Anterior cingulate cortex (tissue), 58 donors: ENCODE data around the gene ATAD3A.

Experiments
- DNase-seq, 58 donors: peaks; one replicate each; lab custom pipeline; 2025; lab: John Stamatoyannopoulos, UW

ATAD3A gene

DNA sequence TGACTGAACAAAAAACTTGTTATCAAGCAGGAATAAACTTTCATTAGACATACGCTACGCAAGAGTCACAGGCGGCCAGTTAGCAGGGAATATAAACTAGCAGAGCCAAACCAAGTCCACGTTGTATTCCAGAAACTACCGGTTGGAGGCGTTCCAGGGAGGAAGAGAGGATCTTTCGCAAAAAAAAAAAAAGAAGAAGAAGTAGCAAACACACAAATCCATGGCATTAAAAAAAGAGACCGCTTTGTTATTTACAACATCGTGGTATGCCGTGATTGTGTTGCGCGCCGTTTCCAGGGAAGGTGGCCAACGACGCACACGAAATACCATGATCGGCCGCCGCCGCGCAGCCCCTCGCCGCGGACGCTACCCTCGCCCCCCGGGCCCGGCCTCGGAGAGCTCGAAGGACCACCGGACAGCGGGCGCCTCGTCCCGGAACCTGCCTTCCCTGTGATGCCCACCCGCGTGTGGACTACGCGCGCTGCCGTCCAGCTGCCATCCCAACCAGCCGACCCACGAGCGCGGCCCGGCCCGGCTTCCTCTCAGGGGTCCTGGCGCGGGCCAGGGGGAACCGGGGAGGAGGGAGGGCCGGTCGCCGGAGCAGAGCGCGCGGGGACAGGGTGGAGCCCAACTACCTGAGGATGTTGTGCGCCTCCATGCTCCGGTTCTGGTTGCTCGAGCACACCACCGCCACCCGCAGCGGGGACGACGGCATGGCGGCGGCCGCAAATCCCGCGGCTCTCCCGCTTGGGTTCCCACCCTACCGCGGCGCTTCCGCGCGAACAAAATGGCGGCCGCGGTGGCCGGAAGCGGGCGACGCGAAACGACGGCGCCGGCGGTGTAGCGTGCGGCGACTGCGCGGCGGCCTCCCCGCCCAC lies 62.1 kb downstream of the ATAD3A start:
- DNase-seq = peak in 35 of 58 donors; percentile 36 to 87 (median 68)

DNA sequence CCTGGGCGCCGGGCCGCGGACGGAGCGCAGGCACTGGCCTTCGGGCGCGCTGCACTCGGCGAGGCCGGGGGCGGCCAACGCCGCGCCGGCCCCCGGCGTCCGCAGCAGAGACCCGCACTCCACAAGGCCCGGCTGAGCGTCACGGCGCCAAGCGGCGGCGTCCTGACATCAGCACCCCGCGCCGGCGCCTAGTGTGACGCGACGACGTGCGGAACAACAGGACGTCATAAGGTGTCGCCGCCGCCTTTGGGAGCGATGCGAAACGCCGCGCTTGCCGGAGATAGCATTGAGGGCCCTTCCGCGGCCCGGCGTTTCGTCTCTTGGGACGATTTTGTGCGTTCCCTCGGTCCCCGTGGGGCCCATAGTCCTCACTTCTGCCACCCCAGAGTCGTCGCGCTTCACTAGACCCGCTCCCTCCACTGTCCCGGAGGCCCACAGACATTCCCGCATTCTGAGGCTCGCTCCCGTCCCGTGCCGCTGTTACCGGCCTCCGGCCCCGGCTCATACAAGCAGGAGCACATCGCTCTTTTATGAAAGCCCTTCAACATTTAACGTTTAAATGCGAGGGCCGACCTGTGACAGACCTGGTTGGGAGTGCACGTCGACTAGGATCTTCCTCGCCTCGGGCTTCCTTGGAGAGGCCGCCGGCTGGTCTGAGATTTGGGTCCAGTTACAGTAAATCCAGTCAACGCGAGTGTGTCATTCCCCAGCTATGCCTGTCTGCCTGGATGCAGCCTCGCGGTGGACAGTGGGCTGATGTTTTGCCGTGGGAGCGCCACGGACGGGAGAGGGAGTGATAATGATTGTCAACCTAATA lies 63.0 kb downstream of the ATAD3A start, which contains the start of gene SSU72:
TSS of gene SSU72 (minus strand) at position 143 of the 817 bp plus-strand sequence. CDS start 306 bp downstream, outside the sequence.
- DNase-seq = peak in 57 of 58 donors; percentile 34 to 91 (median 82)

DNA sequence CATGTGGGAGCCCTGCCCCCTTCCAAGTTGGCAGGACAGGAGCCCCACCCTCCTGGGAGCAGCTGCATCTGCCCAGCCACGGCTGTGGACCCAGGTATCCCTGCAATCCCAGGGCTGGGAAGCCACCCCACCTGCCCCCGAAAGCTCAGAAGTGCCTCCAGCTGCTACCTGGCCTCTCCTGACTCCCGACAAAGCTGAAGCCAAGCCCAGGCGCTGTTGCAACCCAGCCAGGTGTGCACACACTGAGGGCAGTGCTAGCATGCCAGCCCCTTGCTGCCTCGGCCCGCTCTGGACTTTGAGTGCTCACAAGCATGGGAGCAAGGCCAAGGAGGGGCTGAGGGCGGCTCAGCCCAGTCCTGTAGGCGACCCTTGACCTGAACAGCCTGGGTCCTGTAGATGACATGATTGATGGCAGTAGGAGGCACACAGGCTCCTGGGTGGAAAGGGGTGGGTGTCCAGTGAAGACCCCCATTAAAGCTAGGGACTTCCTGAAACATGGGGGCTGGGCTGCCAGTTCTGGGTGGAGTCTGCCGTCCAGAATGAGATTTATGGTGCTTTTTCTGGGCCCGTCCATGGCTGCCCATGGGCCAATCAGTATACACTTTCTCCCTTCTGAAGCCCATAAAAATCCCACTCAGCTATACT lies 65.5 kb downstream of the ATAD3A start:
- no peak for DNase-seq

DNA sequence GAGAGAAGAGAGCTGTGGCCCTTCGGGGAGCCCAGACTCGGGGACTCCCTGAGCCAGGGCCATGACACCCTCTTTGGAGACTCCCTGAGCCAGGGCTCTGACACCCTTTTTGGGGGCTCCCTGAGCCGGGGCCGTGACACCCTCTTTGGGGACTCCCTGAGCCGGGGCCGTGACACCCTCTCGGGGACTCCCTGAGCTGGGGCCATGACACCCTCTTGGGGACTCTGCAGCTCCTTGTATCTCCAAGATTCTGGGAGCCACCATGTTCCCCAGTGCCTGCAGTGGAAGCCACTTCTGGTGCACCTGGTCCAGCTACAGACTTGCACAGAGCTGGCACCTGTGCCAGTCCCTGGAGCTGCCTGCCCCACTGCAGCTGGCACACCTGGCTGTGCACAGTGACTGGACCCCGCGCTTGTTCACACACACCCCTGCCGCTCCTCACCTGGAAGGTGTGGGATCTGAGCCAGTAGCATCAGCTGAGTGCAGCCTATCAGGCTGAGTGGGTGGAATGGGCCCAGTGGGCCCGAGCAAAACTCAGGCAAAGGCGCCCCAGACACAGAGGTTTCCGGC lies 66.5 kb downstream of the ATAD3A start:
- DNase-seq = no peak

DNA sequence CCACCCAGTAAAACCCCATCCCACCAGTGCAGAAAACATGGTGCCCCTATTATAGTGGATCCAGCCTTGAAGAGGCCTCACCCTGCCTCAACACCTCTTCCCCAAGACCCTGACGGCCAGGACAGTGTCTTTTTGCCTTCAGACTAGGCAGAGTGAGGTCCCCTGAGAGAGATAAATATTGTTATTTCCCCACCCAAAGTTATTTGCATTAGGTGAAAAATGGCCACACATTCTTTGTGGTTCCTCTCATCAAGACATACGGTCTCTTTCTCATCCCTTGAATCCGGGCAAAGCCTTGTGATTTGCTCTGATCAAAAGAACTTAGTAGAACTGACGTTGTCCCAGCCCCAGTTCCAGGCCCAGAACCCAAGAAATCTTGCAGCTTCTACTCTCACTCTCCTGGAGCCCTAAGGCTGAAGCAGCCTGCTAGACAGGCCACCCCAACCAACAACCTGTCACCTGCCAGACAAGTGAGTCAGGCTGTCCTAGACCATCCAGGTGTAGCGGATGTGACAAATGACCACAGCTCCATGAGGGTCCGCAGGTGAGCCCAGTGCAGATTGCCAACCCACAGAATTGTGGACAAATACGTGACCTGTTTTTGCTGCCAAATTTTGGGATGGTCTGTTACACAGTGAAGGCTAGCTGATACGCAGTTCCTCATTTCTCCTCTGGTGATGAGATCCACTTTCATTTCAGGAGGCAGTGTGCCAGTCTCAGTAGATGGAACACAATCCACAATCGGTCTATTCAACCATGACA lies 70.8 kb downstream of the ATAD3A start:
- no peak for DNase-seq

DNA sequence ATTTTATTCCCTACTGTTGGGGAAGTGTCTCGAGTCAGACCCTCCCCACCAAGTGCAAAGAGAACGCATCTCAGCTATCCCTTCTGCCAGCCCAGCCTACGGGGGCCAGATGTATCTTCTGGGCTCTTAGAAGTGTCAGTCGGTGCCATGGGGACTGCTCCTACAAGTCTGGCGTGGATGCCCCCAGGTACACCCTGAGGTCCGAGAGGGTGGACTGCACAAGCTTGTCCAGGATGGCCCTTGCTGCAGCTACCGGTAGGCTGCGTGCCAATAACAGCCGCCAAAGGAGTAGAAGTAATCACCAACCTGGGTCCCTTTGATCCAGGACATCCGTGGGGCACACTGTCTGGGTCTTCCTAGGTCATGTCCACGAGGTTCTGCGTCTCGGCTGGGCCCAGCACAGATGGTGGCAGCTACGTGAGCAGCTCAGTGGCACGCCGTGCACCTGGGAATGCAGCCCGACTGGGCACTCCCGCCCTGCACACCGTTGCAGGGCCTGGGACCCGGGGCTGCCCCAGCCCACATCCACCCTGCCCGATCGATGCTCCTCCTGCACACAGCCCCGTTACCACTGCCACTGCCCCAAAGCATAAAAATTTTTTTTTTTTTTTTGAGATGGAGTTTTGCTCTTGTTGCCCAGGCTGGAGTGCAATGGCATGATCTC lies 71.5 kb downstream of the ATAD3A start:
- DNase-seq = no peak
